Measurements from ENCODE around the gene ACSL3.

DNA sequence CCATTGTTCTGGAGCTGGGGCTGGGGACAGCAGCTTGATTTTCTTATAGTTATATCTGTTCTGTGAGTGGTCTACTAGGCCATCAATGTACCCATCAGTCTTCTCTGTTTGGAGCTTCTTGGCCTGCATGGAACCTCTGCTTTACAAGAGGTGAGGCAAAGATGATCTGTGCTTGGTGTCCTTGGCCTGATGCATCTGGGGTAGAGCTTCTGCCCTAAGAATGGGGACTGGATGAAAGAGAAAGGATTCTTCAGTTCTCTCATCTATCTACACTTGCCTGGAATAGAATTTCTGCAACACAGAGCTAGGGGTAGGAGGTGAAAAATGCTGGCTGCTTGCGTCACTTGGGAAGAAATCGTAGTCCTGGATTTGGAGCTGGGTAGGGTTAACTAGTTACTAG, 46.2 kb downstream of the ACSL3 start:
- no peak for TF ChIP-seq CTCF (IDR thresholded peaks at IDR 0.05)
- TF ChIP-seq, protein P1, sequence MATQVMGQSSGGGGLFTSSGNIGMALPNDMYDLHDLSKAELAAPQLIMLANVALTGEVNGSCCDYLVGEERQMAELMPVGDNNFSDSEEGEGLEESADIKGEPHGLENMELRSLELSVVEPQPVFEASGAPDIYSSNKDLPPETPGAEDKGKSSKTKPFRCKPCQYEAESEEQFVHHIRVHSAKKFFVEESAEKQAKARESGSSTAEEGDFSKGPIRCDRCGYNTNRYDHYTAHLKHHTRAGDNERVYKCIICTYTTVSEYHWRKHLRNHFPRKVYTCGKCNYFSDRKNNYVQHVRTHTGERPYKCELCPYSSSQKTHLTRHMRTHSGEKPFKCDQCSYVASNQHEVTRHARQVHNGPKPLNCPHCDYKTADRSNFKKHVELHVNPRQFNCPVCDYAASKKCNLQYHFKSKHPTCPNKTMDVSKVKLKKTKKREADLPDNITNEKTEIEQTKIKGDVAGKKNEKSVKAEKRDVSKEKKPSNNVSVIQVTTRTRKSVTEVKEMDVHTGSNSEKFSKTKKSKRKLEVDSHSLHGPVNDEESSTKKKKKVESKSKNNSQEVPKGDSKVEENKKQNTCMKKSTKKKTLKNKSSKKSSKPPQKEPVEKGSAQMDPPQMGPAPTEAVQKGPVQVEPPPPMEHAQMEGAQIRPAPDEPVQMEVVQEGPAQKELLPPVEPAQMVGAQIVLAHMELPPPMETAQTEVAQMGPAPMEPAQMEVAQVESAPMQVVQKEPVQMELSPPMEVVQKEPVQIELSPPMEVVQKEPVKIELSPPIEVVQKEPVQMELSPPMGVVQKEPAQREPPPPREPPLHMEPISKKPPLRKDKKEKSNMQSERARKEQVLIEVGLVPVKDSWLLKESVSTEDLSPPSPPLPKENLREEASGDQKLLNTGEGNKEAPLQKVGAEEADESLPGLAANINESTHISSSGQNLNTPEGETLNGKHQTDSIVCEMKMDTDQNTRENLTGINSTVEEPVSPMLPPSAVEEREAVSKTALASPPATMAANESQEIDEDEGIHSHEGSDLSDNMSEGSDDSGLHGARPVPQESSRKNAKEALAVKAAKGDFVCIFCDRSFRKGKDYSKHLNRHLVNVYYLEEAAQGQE (IDR thresholded peaks at IDR 0.05; ENCODE audit: insufficient read depth in 1 of 2, low read depth in 2 of 2, low read length in 1 of 2), result no peak
- TF ChIP-seq POLR2AphosphoS5 (IDR thresholded peaks at IDR 0.05; ENCODE audit: low read depth, low read length), result no peak

Measured in Panc1 (cell line).